ENCODE data around the gene LCAT. TPM values are rescaled to one million over a fixed set of nuclear protein-coding genes. Genes with fewer than 3 reads are reported as not detected.

Gene LCAT
- total RNA-seq, 1 experiment from 2014 or later: 14.0 TPM

- TF ChIP-seq, protein P1, sequence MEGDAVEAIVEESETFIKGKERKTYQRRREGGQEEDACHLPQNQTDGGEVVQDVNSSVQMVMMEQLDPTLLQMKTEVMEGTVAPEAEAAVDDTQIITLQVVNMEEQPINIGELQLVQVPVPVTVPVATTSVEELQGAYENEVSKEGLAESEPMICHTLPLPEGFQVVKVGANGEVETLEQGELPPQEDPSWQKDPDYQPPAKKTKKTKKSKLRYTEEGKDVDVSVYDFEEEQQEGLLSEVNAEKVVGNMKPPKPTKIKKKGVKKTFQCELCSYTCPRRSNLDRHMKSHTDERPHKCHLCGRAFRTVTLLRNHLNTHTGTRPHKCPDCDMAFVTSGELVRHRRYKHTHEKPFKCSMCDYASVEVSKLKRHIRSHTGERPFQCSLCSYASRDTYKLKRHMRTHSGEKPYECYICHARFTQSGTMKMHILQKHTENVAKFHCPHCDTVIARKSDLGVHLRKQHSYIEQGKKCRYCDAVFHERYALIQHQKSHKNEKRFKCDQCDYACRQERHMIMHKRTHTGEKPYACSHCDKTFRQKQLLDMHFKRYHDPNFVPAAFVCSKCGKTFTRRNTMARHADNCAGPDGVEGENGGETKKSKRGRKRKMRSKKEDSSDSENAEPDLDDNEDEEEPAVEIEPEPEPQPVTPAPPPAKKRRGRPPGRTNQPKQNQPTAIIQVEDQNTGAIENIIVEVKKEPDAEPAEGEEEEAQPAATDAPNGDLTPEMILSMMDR (IDR thresholded peaks at IDR 0.05): no peak
- TF ChIP-seq REST (IDR thresholded peaks at IDR 0.05; ENCODE audit: insufficient read depth in 1 of 2, low read depth in 2 of 2, low read length in 1 of 2) (no peak), SIN3A (IDR thresholded peaks at IDR 0.05; ENCODE audit: borderline replicate concordance, insufficient read depth, low read depth, low read length) (no peak), TCF7L2 (IDR thresholded peaks at IDR 0.05; ENCODE audit: low read depth, low read length) (no peak), POLR2AphosphoS5 (IDR thresholded peaks at IDR 0.05; ENCODE audit: low read depth, low read length) (no peak; the same call in 1 of the 2 replicates)
- Histone ChIP-seq H3K4me1 (ENCODE audit: control insufficient read depth, insufficient read depth, low read length) (no peaks in the 10 kb centered on the region), H3K27me3 (ENCODE audit: control insufficient read depth, insufficient read depth, low read length) (no peaks in the 10 kb centered on the region), H3K9me3 (ENCODE audit: control insufficient read depth, insufficient read depth, low read depth, low read length) (no peaks in the 10 kb centered on the region), H3K4me3 (ENCODE audit: low read depth in 2 of 2, low read length in 2 of 2) (peak within 1 kb of the TSS; percentile 80 to 83), H3K27ac (ENCODE audit: low read length) (peak within 1 kb of the TSS; percentile 86), H3K36me3 (ENCODE audit: control insufficient read depth, insufficient read depth, low read length) (no peaks in the 10 kb centered on the region; the same call in 1 of the 2 replicates)
- peak; percentile 46 for DNase-seq (ENCODE audit: low read depth, low spot score)
- ChIA-PET POLR2A (no interaction called here), CTCF (interaction anchor here (0.6 kb wide), 1 partner anchor 16 kb away, joined by 6 read pairs; no protein-coding TSS in a partner anchor)
- in situ Hi-C loops (cut with HindIII; ENCODE audit: low pct_unique_long_range_greater_than_20kb, low sequenced_read_pairs) (no loop called here), intact Hi-C loops (cut with micrococcal nuclease; ENCODE audit: unreplicated experiment) (no loop called here)
- ATAC-seq: peak; percentile 99
- no TSS peak for BruUV-seq (replicated peaks)
These were observed 50.8 kb downstream of the LCAT start, which contains the start of gene PSKH1 for GRCh38 chr16:67892899-67893742. PSKH1 (plus strand) TSS chr16:67893254; CDS start chr16:67908750, 15,496 bp downstream.

DNA sequence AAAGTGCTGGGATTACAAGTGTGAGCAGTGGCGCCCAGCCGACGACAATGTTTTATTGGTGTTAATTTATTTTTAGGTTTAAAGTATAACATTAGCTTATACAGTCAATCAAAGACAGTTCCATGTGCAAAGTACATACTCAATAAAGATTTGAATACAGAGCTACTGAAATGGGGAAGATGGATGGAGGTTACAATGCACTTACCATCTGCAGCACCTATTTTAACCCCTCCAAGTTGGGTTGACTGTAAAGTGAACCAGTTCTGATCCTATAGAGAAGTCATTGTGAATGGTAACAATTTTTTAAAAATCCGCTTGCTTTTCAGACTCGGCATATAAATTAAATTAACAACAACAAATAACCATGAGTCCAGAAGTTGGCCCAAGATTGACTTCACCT is 51.5 kb downstream of the LCAT start:
- Histone ChIP-seq H3K27ac (ENCODE audit: low read length) (peak overlapping the region; percentile 67), H3K4me1 (ENCODE audit: control insufficient read depth, insufficient read depth, low read length) (no peaks in the 10 kb centered on the region), H3K36me3 (ENCODE audit: control insufficient read depth, insufficient read depth, low read length) (no peaks in the 10 kb centered on the region; the same call in 1 of the 2 replicates), H3K4me3 (ENCODE audit: low read depth in 2 of 2, low read length in 2 of 2) (peak overlapping the region; percentile 63 to 83), H3K9me3 (ENCODE audit: control insufficient read depth, insufficient read depth, low read depth, low read length) (no peaks in the 10 kb centered on the region), H3K27me3 (ENCODE audit: control insufficient read depth, insufficient read depth, low read length) (no peaks in the 10 kb centered on the region)
- ATAC-seq (no peak), DNase-seq (ENCODE audit: low read depth, low spot score) (no peak)
- TF ChIP-seq POLR2AphosphoS5 (IDR thresholded peaks at IDR 0.05; ENCODE audit: low read depth, low read length) (no peak), REST (IDR thresholded peaks at IDR 0.05; ENCODE audit: insufficient read depth in 1 of 2, low read depth in 2 of 2, low read length in 1 of 2) (no peak), TCF7L2 (IDR thresholded peaks at IDR 0.05; ENCODE audit: low read depth, low read length) (no peak), SIN3A (IDR thresholded peaks at IDR 0.05; ENCODE audit: borderline replicate concordance, insufficient read depth, low read depth, low read length) (no peak)
- TF ChIP-seq, protein P1 (IDR thresholded peaks at IDR 0.05): no peak
- no TSS peak for BruUV-seq (replicated peaks)
- in situ Hi-C loops (cut with HindIII; ENCODE audit: low pct_unique_long_range_greater_than_20kb, low sequenced_read_pairs): no loop called here
- ChIA-PET POLR2A (no interaction called here), CTCF (no interaction called here)
- intact Hi-C loops (cut with micrococcal nuclease; ENCODE audit: unreplicated experiment): no loop called here
